Caco-2 (cell line): ENCODE measurements around the gene GLT8D1. TPM values are rescaled to one million over a fixed set of nuclear protein-coding genes. Genes with fewer than 3 reads are reported as not detected.

Source experiments
- Bru-seq: library from RNA; stranded (reverse); fragments of 400-500 nt; gene quantifications from one replicate; lab custom pipeline; 2021; lab: Mats Ljungman, UMichigan
- BruChase-seq, 2 experiments: library from RNA; stranded (reverse); fragments of 400-500 nt; gene quantifications; one replicate each; lab custom pipeline; 2021; lab: Mats Ljungman, UMichigan
- BruUV-seq: library from RNA; stranded (reverse); fragments of 400-500 nt; replicated peaks from 2 replicates; lab custom pipeline; 2021; lab: Mats Ljungman, UMichigan
- CTCF ChIA-PET: fragments of 300-600 bp; sonication (Branson Sonifier 250); formaldehyde crosslinking; loops from one replicate; lab custom pipeline; 2022; ENCODE audit warnings: antibody characterized with exemption; lab: Charles Lee
- POLR2A ChIA-PET: fragments of 300-600 bp; sonication (Branson Sonifier 250); formaldehyde crosslinking; loops from one replicate; lab custom pipeline; 2022; ENCODE audit warnings: antibody characterized with exemption; lab: Charles Lee
- DNase-seq, 2 experiments: peaks; one replicate each; pipeline versions ENCODE4 v3.0.0 to v3.0.0-alpha.2; 2020 to 2022
- H3K27me3 ChIP-seq: replicated peaks from 2 replicates; pipeline ENCODE4 v1.6.0; 2011; ENCODE audit warnings: low read length; ENCODE audit not compliant: control insufficient read depth, insufficient read depth
- H3K36me3 ChIP-seq: 2 replicates; pipeline ENCODE4 v1.5.1; 2011; ENCODE audit warnings: low read length; ENCODE audit not compliant: control insufficient read depth, insufficient read depth
- H3K4me1 ChIP-seq: fragments of 250-450 bp; sonication (Bioruptor Pico); 2 replicates; pipeline ENCODE4 v1.5.1; 2020; ENCODE audit warnings: mild to moderate bottlenecking
- H3K4me3 ChIP-seq: 2 replicates; pipeline ENCODE4 v1.5.1; 2011; ENCODE audit warnings: low read depth, mild to moderate bottlenecking, control low read depth, low read length
- H3K9me3 ChIP-seq: fragments of 250-450 bp; sonication (Bioruptor Pico); 2 replicates; pipeline ENCODE4 v1.5.1; 2020; ENCODE audit warnings: mild to moderate bottlenecking, moderate library complexity
- H3K27ac Mint-ChIP-seq: one replicate; pipeline ENCODE4 v1.8.0; 2022; ENCODE audit warnings: mixed read lengths; ENCODE audit not compliant: unreplicated experiment
- H3K27me3 Mint-ChIP-seq: one replicate; pipeline ENCODE4 v1.8.0; 2022; ENCODE audit warnings: mixed read lengths; ENCODE audit not compliant: insufficient read depth, unreplicated experiment
- H3K36me3 Mint-ChIP-seq: one replicate; pipeline ENCODE4 v1.8.0; 2022; ENCODE audit warnings: mild to moderate bottlenecking, mixed read lengths; ENCODE audit not compliant: insufficient read depth, unreplicated experiment
- H3K4me1 Mint-ChIP-seq: one replicate; pipeline ENCODE4 v1.8.0; 2022; ENCODE audit warnings: low read depth, mixed read lengths; ENCODE audit not compliant: unreplicated experiment
- H3K4me3 Mint-ChIP-seq: one replicate; pipeline ENCODE4 v1.8.0; 2022; ENCODE audit warnings: mild to moderate bottlenecking, moderate library complexity, mixed read lengths; ENCODE audit not compliant: unreplicated experiment
- H3K9me3 Mint-ChIP-seq: one replicate; pipeline ENCODE4 v1.8.0; 2022; ENCODE audit warnings: mixed read lengths; ENCODE audit not compliant: unreplicated experiment
- CTCF ChIP-seq, 2 experiments: fragments of 200-600 bp in 1 of 2; IDR thresholded peaks; 1 replicate in 1 of 2; 2 replicates in 1 of 2; pipeline versions ENCODE4 v1.5.1 to v1.8.0; 2011 to 2022; ENCODE audit warnings: antibody characterized with exemption in 1 of 2, control low read depth in 1 of 2, inconsistent platforms in 1 of 2, low read depth in 1 of 2, low read length in 1 of 2, mild to moderate bottlenecking in 1 of 2, moderate library complexity in 1 of 2; ENCODE audit not compliant: insufficient read depth in 1 of 2, severe bottlenecking in 1 of 2, unreplicated experiment in 1 of 2
- intact Hi-C: fragments of 100-400 bp; cut with micrococcal nuclease; formaldehyde crosslinking; loops from one replicate; pipeline ENCODE4 v1.10.0; 2022; ENCODE audit not compliant: unreplicated experiment
- long read RNA-seq: library from polyadenylated mRNA; stranded (forward); transcript quantifications from one replicate; pipeline ENCODE4 v2.0.0, GENCODE V29; 2022
- total RNA-seq: library from RNA; stranded (reverse); gene quantifications from 2 replicates; pipeline ENCODE4 v1.2.3, GENCODE V29; 2022

Gene GLT8D1
- total RNA-seq (30.5 and 31.4 TPM in 2 replicates), Bru-seq, nascent RNA (percentile 63 among the genes with signal in this experiment), BruChase-seq, experiment 1, labeled RNA remaining after a 2-hour chase (percentile 69 among the genes with signal in this experiment), BruChase-seq, experiment 2, labeled RNA remaining after a 6-hour chase (percentile 76 among the genes with signal in this experiment)
- long read RNA-seq, transcript GLT8D1-201 (10 exons, 1,849 nt) = major isoform, 13 of 36 reads
- long read RNA-seq, partial matches to known transcripts = 6 of 36 reads
- long read RNA-seq, other reads (novel, unspliced or antisense) = 16 of 36 reads

DNA sequence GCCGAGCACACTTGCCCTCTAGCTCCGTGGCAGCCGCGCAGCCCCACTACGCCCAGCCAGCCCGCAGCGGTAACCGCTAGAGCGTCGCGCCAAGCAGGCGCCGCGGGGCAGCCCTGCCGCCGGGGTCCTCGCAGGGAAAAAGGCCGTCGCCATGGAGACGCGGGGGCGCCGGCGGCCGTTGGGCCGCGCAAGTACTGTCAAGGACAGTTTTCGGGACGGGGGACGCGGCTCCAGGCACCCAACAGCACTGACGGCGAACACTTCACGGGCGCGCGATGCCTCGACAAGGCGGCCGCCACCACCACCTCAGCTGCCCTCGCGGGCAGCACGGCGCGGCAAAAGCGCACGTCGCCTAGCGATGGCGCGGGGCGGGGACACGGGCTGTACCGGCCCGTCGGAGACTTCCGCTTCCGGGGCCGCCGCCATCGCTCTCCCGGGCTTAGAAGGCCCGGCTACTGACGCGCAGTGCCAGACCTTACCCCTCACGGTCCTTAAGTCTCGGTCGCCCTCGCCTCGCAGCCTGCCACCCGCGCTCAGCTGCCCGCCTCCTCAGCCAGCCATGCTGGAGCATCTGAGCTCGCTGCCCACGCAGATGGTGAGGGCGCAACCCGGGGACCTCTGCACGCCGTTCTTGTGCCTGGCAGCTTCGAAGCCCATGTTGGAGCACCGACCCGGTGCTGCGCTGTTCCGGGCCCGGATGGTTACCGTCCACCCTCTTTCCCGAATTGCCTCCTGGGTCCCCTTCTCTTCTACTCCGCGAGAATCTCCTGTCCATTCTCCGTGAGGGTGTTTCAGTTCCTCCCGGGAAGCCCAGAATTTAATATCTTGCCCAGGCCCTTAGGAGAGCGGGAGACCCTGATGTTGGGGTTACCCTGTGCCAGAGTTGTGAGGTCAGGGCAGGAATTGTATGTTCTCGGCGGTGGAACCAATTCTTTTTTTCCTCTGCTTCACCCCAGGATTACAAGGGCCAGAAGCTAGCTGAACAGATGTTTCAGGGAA lies at the start of gene GLT8D1, which contains the start of gene SPCS1:
TSS of gene GLT8D1 (minus strand) at position 104 of the 999 bp plus-strand sequence. CDS start 5,331 bp downstream, outside the sequence.
TSS of gene SPCS1 (plus strand) at position 419 of the 999 bp plus-strand sequence. CDS start at position 560, 141 bp downstream.
- ChIA-PET CTCF (no interaction called here), POLR2A (interaction anchor here (1.8 kb wide), 1 partner anchor 17 kb away, joined by 7 read pairs; no protein-coding TSS in a partner anchor)
- Histone ChIP-seq H3K4me1 (peaks cover 9% of the 10 kb centered on the region; the same call in 1 of the 2 replicates), H3K4me3 (peak within 1 kb of the TSS; percentile 90), H3K9me3 (no peaks in the 10 kb centered on the region), H3K36me3 (no peaks in the 10 kb centered on the region), H3K27me3 (no peaks in the 10 kb centered on the region)
- Mint-ChIP-seq H3K4me1 (peaks cover 7% of the 10 kb centered on the region), H3K27me3 (no peaks in the 10 kb centered on the region), H3K27ac (peak within 1 kb of the TSS; percentile 95), H3K36me3 (peaks cover 34% of the 10 kb centered on the region), H3K4me3 (peak within 1 kb of the TSS; percentile 96), H3K9me3 (no peaks in the 10 kb centered on the region)
- BruUV-seq = no TSS peak
- peak; percentile 80 to 87 for DNase-seq
- intact Hi-C loops = no loop called here
- no peak for TF ChIP-seq CTCF (IDR thresholded peaks at IDR 0.05; ENCODE audit: insufficient read depth in 1 of 2, low read depth in 1 of 2, low read length in 1 of 2, severe bottlenecking in 1 of 2, unreplicated experiment in 1 of 2)

GRCh38 chr3:52754373-52754772 lies 48.8 kb upstream of the GLT8D1 start:
- Mint-ChIP-seq H3K4me1 (no peaks in the 10 kb centered on the region), H3K36me3 (peaks cover 72% of the 10 kb centered on the region), H3K4me3 (no peak overlapping the region), H3K27me3 (no peaks in the 10 kb centered on the region), H3K27ac (no peak overlapping the region), H3K9me3 (no peaks in the 10 kb centered on the region)
- BruUV-seq = no TSS peak
- H3K4me1 ChIP-seq = peaks cover 9% of the 10 kb centered on the region; the same call in 1 of the 2 replicates
- CTCF ChIA-PET = no interaction called here
- POLR2A ChIA-PET = no interaction called here
- no peak for TF ChIP-seq CTCF (IDR thresholded peaks at IDR 0.05; ENCODE audit: insufficient read depth in 1 of 2, low read depth in 1 of 2, low read length in 1 of 2, severe bottlenecking in 1 of 2, unreplicated experiment in 1 of 2)
- H3K4me3 ChIP-seq = no peak overlapping the region
- DNase-seq = no peak
- H3K27me3 ChIP-seq = no peaks in the 10 kb centered on the region
- peaks cover 3% of the 10 kb centered on the region for H3K36me3 ChIP-seq
- intact Hi-C loops = no loop called here
- peaks cover 5% of the 10 kb centered on the region; the same call in 1 of the 2 replicates for H3K9me3 ChIP-seq
